T-helper 22 cell (primary cell): Measurements from ENCODE around the gene AFF3.
"Not testable (repeated sequence)": the region's sequence is repeated elsewhere in the genome, so short reads cannot be mapped to it uniquely, and the experiment has no call there.

Experiments
- DNase-seq: peaks from one replicate; pipeline ENCODE4 v3.0.0-alpha.2; 2020; ENCODE audit warnings: low read depth

The AFF3 gene

GRCh38 chr2:99960790-99961189 lies 181.6 kb downstream of the AFF3 start:
- DNase-seq: no peak

GRCh38 chr2:99960291-99960690 lies 182.1 kb downstream of the AFF3 start:
- DNase-seq: no peak

GRCh38 chr2:99959261-99960014 lies 183.0 kb downstream of the AFF3 start:
- no peak for DNase-seq

GRCh38 chr2:99957332-99958133 lies 184.9 kb downstream of the AFF3 start:
- DNase-seq: no peak

- DNase-seq: no peak
Measured at GRCh38 chr2:99956232-99957030, 186.0 kb downstream of the AFF3 start.

- no peak for DNase-seq
Measured at GRCh38 chr2:99953750-99954149, 188.6 kb downstream of the AFF3 start.

GRCh38 chr2:99949963-99950362 lies 192.4 kb downstream of the AFF3 start:
- DNase-seq: no peak

- no peak for DNase-seq
Measured at GRCh38 chr2:99949530-99949929, 192.9 kb downstream of the AFF3 start.

GRCh38 chr2:99948010-99948409 lies 194.4 kb downstream of the AFF3 start:
- DNase-seq: no peak

GRCh38 chr2:99947366-99947765 lies 195.0 kb downstream of the AFF3 start:
- DNase-seq: not testable (repeated sequence)

- no peak for DNase-seq
Measured at GRCh38 chr2:99944019-99944418, 198.4 kb downstream of the AFF3 start.

- no peak for DNase-seq
Measured at GRCh38 chr2:99942561-99943347, 199.6 kb downstream of the AFF3 start.

- DNase-seq: no peak
Measured at GRCh38 chr2:99940963-99941362, 201.4 kb downstream of the AFF3 start.

GRCh38 chr2:99939135-99939534 lies 203.3 kb downstream of the AFF3 start:
- DNase-seq: no peak

- no peak for DNase-seq
Measured at GRCh38 chr2:99938250-99938649, 204.1 kb downstream of the AFF3 start.

- no peak for DNase-seq
Measured at GRCh38 chr2:99936065-99936464, 206.3 kb downstream of the AFF3 start.

GRCh38 chr2:99935662-99936061 lies 206.7 kb downstream of the AFF3 start:
- no peak for DNase-seq

- no peak for DNase-seq
Measured at GRCh38 chr2:99933894-99934650, 208.3 kb downstream of the AFF3 start.

GRCh38 chr2:99933491-99933890 lies 208.9 kb downstream of the AFF3 start:
- not testable (repeated sequence) for DNase-seq

GRCh38 chr2:99928470-99929053 lies 213.8 kb downstream of the AFF3 start:
- DNase-seq: no peak
